Measurements from ENCODE around the gene SIGLEC11. TPM values are rescaled to one million over a fixed set of nuclear protein-coding genes. Genes with fewer than 3 reads are reported as not detected.

Gene SIGLEC11
- total and polyA plus RNA-seq, 2 of the 13 experiments (the other 11 are each of a cell fraction or from before 2014, with no cell fraction given), result not detected

DNA sequence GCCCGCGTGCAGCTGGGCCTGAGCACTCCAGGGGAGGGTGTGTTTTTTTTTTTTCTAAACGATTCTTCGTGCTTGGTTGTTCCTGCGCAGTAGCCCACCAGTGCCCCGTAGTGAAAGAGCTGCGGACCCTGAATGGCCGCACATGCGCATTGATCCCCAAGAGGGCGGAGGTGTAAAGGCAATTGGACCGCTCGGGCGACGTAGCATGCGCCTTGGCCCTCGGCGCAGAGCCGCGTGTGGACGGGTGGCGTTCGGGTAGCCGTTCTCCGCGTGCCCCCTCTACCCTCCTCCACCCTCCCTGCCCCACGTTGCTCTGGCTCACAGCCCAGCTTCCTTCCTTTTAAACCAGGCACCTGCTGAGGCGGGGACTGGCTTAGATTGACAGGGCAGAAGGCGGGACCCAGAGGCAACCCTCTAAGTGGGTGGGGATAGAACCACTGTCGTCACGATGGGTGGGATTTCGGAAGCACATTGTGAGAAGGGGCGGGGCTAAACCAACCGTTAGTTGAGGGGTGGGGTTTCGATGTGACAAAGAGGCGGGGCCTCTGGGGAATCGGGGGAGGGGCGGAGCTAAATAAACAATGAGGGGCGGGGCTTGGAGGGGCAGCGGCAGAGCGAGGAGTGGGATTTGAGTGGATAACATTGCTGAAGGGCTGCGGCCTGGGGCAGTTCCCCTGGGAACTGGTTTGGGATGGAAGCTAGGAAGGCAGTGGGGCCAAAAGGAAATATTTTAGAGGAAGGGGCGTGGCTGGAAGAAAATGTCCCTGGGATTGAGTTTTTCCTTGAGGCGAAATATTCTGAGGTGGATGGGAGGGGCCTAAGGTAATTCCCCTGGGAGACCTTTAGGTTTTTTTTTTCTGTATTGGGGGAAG lies 31.1 kb downstream of the SIGLEC11 start (continued):
- TF ChIP-seq ARHGAP35 (CRISPR knock-in tag; IDR thresholded peaks at IDR 0.05; ENCODE audit: borderline replicate concordance) (no peak; the same call in 1 of the 2 replicates), SRSF9 (IDR thresholded peaks at IDR 0.05; ENCODE audit: borderline replicate concordance, insufficient read depth, low read depth, low read length, poor library complexity, severe bottlenecking) (no peak), ZNF780A (CRISPR knock-in tag; IDR thresholded peaks at IDR 0.05) (no peak; the same call in 1 of the 2 replicates), ZNF143 (CRISPR knock-in tag; IDR thresholded peaks at IDR 0.05) (peak; percentile 10; the same call in 1 of the 2 replicates), SIX1 (CRISPR knock-in tag; IDR thresholded peaks at IDR 0.05; ENCODE audit: borderline replicate concordance) (no peak), ZNF775 (CRISPR knock-in tag; IDR thresholded peaks at IDR 0.05; ENCODE audit: borderline replicate concordance) (no peak), ATM (IDR thresholded peaks at IDR 0.05; ENCODE audit: borderline replicate concordance) (no peak), ZBTB21 (CRISPR knock-in tag; IDR thresholded peaks at IDR 0.05) (no peak), POLR2AphosphoS5 (IDR thresholded peaks at IDR 0.05; ENCODE audit: low read depth, low read length) (peak; percentile 92), BRD4 (CRISPR knock-in tag; IDR thresholded peaks at IDR 0.05) (0 out of 2 replicates have a peak, but pooled peaks have one; percentile 10), ZMAT3 (CRISPR knock-in tag; conservative IDR thresholded peaks at IDR 0.05) (peak; percentile 23; the same call in 1 of the 2 replicates), NAIF1 (CRISPR knock-in tag; IDR thresholded peaks at IDR 0.05; ENCODE audit: borderline replicate concordance) (peak; percentile 77; the same call in 1 of the 2 replicates), ELF1 (CRISPR knock-in tag; IDR thresholded peaks at IDR 0.05) (no peak), ZSCAN25 (CRISPR knock-in tag; IDR thresholded peaks at IDR 0.05) (peak; percentile 85; the same call in 1 of the 2 replicates), ZFY (CRISPR knock-in tag; IDR thresholded peaks at IDR 0.05) (peak; percentile 56; the same call in 1 of the 2 replicates), TCF7 (IDR thresholded peaks at IDR 0.05; ENCODE audit: low read depth) (no peak), JDP2 (CRISPR knock-in tag; IDR thresholded peaks at IDR 0.05; ENCODE audit: borderline replicate concordance) (no peak), ZNF781 (CRISPR knock-in tag; IDR thresholded peaks at IDR 0.05; ENCODE audit: borderline replicate concordance, not compliant biosample characterization) (peak; percentile 50)
- TF ChIP-seq, protein P1, sequence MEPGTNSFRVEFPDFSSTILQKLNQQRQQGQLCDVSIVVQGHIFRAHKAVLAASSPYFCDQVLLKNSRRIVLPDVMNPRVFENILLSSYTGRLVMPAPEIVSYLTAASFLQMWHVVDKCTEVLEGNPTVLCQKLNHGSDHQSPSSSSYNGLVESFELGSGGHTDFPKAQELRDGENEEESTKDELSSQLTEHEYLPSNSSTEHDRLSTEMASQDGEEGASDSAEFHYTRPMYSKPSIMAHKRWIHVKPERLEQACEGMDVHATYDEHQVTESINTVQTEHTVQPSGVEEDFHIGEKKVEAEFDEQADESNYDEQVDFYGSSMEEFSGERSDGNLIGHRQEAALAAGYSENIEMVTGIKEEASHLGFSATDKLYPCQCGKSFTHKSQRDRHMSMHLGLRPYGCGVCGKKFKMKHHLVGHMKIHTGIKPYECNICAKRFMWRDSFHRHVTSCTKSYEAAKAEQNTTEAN (CRISPR knock-in tag; conservative IDR thresholded peaks at IDR 0.05), result 0 out of 2 replicates have a peak, but pooled peaks have one; percentile 34
- TF ChIP-seq, protein P2, sequence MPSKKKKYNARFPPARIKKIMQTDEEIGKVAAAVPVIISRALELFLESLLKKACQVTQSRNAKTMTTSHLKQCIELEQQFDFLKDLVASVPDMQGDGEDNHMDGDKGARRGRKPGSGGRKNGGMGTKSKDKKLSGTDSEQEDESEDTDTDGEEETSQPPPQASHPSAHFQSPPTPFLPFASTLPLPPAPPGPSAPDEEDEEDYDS (CRISPR knock-in tag; IDR thresholded peaks at IDR 0.05), result peak; percentile 99
- TF ChIP-seq, protein P3, sequence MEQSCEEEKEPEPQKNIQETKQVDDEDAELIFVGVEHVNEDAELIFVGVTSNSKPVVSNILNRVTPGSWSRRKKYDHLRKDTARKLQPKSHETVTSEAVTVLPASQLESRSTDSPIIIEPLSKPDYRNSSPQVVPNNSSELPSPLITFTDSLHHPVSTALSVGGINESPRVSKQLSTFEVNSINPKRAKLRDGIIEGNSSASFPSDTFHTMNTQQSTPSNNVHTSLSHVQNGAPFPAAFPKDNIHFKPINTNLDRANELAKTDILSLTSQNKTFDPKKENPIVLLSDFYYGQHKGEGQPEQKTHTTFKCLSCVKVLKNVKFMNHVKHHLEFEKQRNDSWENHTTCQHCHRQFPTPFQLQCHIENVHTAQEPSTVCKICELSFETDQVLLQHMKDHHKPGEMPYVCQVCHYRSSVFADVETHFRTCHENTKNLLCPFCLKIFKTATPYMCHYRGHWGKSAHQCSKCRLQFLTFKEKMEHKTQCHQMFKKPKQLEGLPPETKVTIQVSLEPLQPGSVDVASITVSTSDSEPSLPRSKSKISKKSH (CRISPR knock-in tag; IDR thresholded peaks at IDR 0.05; ENCODE audit: borderline replicate concordance), result no peak
- TF ChIP-seq, protein P4, sequence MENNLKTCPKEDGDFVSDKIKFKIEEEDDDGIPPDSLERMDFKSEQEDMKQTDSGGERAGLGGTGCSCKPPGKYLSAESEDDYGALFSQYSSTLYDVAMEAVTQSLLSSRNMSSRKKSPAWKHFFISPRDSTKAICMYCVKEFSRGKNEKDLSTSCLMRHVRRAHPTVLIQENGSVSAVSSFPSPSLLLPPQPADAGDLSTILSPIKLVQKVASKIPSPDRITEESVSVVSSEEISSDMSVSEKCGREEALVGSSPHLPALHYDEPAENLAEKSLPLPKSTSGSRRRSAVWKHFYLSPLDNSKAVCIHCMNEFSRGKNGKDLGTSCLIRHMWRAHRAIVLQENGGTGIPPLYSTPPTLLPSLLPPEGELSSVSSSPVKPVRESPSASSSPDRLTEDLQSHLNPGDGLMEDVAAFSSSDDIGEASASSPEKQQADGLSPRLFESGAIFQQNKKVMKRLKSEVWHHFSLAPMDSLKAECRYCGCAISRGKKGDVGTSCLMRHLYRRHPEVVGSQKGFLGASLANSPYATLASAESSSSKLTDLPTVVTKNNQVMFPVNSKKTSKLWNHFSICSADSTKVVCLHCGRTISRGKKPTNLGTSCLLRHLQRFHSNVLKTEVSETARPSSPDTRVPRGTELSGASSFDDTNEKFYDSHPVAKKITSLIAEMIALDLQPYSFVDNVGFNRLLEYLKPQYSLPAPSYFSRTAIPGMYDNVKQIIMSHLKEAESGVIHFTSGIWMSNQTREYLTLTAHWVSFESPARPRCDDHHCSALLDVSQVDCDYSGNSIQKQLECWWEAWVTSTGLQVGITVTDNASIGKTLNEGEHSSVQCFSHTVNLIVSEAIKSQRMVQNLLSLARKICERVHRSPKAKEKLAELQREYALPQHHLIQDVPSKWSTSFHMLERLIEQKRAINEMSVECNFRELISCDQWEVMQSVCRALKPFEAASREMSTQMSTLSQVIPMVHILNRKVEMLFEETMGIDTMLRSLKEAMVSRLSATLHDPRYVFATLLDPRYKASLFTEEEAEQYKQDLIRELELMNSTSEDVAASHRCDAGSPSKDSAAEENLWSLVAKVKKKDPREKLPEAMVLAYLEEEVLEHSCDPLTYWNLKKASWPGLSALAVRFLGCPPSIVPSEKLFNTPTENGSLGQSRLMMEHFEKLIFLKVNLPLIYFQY (CRISPR knock-in tag; IDR thresholded peaks at IDR 0.05; ENCODE audit: borderline replicate concordance), result 0 out of 2 replicates have a peak, but pooled peaks have one; percentile 48
